ENCODE results near the gene NABP2. TPM values are rescaled to one million over a fixed set of nuclear protein-coding genes. Genes with fewer than 3 reads are reported as not detected.

NABP2 gene
- total RNA-seq, 1 donor from 2014 or later, result 20.3 TPM

GRCh38 chr12:56237552-56237951, 13.4 kb downstream of the NABP2 start:
- Histone ChIP-seq H3K27me3 (ENCODE audit: low read depth) (no peaks in the 10 kb centered on the region), H3K36me3 (peaks cover 34% of the 10 kb centered on the region), H3K4me3 (no peak overlapping the region), H3K9me3 (replicated peaks) (no peaks in the 10 kb centered on the region), H3K27ac (replicated peaks) (no peak overlapping the region), H3K4me1 (no peaks in the 10 kb centered on the region)
- TF ChIP-seq, protein P1, sequence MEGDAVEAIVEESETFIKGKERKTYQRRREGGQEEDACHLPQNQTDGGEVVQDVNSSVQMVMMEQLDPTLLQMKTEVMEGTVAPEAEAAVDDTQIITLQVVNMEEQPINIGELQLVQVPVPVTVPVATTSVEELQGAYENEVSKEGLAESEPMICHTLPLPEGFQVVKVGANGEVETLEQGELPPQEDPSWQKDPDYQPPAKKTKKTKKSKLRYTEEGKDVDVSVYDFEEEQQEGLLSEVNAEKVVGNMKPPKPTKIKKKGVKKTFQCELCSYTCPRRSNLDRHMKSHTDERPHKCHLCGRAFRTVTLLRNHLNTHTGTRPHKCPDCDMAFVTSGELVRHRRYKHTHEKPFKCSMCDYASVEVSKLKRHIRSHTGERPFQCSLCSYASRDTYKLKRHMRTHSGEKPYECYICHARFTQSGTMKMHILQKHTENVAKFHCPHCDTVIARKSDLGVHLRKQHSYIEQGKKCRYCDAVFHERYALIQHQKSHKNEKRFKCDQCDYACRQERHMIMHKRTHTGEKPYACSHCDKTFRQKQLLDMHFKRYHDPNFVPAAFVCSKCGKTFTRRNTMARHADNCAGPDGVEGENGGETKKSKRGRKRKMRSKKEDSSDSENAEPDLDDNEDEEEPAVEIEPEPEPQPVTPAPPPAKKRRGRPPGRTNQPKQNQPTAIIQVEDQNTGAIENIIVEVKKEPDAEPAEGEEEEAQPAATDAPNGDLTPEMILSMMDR (IDR thresholded peaks at IDR 0.05; ENCODE audit: borderline replicate concordance), result no peak
- intact Hi-C loops (cut with micrococcal nuclease), result no loop called here
- DNase-seq, result no peak

DNA sequence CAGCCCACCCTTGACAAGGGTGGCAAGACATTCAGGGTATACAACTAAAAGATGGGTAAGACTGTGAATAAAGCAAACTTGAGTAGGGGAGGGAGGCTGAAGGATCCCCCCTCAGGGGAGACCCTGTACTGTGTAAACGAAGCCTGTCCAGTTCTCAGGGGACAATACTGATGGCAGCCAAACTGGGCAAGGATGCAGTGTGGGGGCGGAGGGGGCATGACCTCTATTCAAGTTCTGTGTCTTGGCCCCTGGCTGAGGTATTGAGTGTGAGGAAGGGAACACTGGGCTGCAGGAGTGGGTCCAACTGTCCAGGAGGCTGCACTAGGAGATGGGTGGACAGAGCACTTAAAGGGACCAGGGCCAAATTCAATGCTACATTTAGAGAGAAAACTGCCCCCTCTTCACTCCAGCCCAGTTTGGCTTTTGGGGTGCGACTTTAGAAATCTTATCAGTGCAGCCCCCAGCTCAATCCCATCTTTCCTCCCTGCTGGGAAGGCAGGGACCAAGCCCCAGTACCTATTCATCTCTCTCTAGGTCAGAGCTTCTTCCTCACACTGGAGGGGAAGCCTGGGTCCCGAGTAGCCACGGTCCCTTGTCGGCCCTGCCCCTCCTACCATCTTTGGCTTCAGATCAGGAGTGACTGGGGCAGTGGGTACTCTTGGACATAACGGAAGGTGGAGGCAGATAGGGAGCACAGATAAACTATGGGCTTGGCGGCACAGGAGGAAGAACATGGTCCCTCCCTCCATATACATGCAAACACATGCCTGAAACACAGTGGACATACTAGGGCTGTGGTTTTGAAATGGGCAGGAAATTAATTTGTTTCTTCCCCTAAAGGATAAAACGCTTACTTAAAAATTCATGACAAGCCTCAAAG, 17.5 kb downstream of the NABP2 start:
- no peak for DNase-seq
- Histone ChIP-seq H3K36me3 (peaks cover 75% of the 10 kb centered on the region), H3K4me3 (no peak overlapping the region), H3K27me3 (ENCODE audit: low read depth) (no peaks in the 10 kb centered on the region), H3K4me1 (peaks cover 20% of the 10 kb centered on the region), H3K9me3 (replicated peaks) (no peaks in the 10 kb centered on the region), H3K27ac (replicated peaks) (no peak overlapping the region)
- intact Hi-C loops (cut with micrococcal nuclease), result no loop called here
- TF ChIP-seq, protein P1 (IDR thresholded peaks at IDR 0.05; ENCODE audit: borderline replicate concordance), result no peak

- no peak for DNase-seq
- H3K27me3 ChIP-seq (ENCODE audit: low read depth), result no peaks in the 10 kb centered on the region
- H3K4me1 ChIP-seq, result peaks cover 20% of the 10 kb centered on the region
- H3K27ac ChIP-seq (replicated peaks), result no peak overlapping the region
- H3K4me3 ChIP-seq, result no peak overlapping the region
- H3K9me3 ChIP-seq (replicated peaks), result no peaks in the 10 kb centered on the region
- intact Hi-C loops (cut with micrococcal nuclease), result no loop called here
- TF ChIP-seq, protein P1 (IDR thresholded peaks at IDR 0.05; ENCODE audit: borderline replicate concordance), result no peak
- H3K36me3 ChIP-seq, result peaks cover 88% of the 10 kb centered on the region
Measured at GRCh38 chr12:56242986-56243385, 18.8 kb downstream of the NABP2 start.

GRCh38 chr12:56243731-56244181, 19.6 kb downstream of the NABP2 start:
- intact Hi-C loops (cut with micrococcal nuclease), result no loop called here

GRCh38 chr12:56244494-56244893, 20.4 kb downstream of the NABP2 start:
- Histone ChIP-seq H3K9me3 (replicated peaks) (no peaks in the 10 kb centered on the region), H3K4me3 (no peak overlapping the region), H3K4me1 (peaks cover 20% of the 10 kb centered on the region), H3K27ac (replicated peaks) (peak overlapping the region; percentile 11), H3K36me3 (peaks cover 99% of the 10 kb centered on the region), H3K27me3 (ENCODE audit: low read depth) (no peaks in the 10 kb centered on the region)
- intact Hi-C loops (cut with micrococcal nuclease), result no loop called here
- no peak for DNase-seq
- TF ChIP-seq, protein P1 (IDR thresholded peaks at IDR 0.05; ENCODE audit: borderline replicate concordance), result no peak

More at GRCh38 chr12:56243731-56244181, 19.6 kb downstream of the NABP2 start:
- no peaks in the 10 kb centered on the region for H3K27me3 ChIP-seq (ENCODE audit: low read depth)
- peaks cover 96% of the 10 kb centered on the region for H3K36me3 ChIP-seq
- TF ChIP-seq, protein P1 (IDR thresholded peaks at IDR 0.05; ENCODE audit: borderline replicate concordance), result no peak
- peaks cover 20% of the 10 kb centered on the region for H3K4me1 ChIP-seq
- H3K9me3 ChIP-seq (replicated peaks), result no peaks in the 10 kb centered on the region
- DNase-seq, result no peak
- no peak overlapping the region for H3K4me3 ChIP-seq
- peak overlapping the region; percentile 11 for H3K27ac ChIP-seq (replicated peaks)
